ENCODE results near the gene SHB. TPM values are rescaled to one million over a fixed set of nuclear protein-coding genes. Genes with fewer than 3 reads are reported as not detected.

The SHB gene
- total RNA-seq, 1 experiment from 2014 or later: 15.1 TPM

- DNase-seq (ENCODE audit: low spot score): no peak
These were observed 26.2 kb downstream of the SHB start for GRCh38 chr9:38042626-38043357.

GRCh38 chr9:38041564-38042243 lies 27.3 kb downstream of the SHB start:
- no peak for DNase-seq (ENCODE audit: low spot score)

- no peak for DNase-seq (ENCODE audit: low spot score)
These were observed 28.9 kb downstream of the SHB start for GRCh38 chr9:38039907-38040682.

- peak; percentile 66 for DNase-seq (ENCODE audit: low spot score)
These were observed 29.7 kb downstream of the SHB start for GRCh38 chr9:38039090-38039906.

DNA sequence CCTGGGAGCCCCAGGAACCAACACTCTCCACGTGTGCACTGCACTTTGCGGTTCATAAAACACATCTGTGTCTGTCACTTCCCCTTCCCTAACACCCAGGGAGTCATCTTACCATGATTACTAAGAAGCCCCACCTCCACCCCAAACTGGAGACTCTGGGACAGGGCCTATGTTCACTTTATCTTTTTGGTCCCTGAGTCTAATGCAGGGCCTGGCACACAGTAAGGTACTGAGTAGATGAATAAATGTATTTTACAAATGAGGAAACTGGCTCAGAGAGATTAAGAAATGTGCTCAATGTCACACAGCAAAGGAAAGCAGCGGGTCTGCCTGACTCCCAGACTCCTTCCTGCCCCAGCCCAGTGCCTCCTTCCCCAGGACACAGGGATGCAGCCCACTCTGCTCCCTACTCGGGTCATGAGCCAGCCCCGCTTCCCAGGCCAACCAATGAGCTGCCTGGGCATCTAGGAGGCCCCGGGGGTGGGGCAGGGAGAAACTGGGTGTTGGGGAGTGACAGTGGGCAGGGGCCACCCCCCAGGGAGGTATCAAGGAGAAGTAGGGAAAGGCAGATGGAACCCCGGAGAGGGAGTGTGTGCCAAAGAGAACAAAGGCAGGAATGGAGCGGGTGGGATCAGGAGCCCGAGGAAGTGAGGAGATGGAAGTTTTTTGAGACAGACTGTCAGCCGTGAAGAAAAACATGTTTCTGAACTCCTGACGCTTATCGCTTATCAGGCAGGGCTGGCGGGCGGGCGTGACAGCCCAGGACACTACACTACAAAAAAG lies 30.5 kb downstream of the SHB start:
- DNase-seq (ENCODE audit: low spot score): no peak

DNA sequence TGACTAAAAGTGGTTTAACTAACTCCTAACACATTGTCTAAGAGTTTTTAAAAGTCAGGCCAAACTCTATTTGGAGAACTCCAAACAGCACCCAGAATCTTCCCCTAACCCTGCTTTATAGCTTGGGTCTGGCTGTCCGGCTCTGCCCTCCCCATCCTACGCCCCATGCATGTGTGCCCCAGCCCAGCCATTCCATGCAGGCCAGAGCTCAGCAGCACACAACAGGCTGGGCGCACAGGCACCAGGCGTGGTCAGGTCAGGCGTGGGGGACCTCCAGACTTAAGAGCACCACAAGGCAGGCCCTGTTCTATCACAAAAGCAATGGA lies 31.1 kb downstream of the SHB start:
- DNase-seq (ENCODE audit: low spot score): no peak

- DNase-seq (ENCODE audit: low spot score): peak; percentile 42
These were observed 32.5 kb downstream of the SHB start for GRCh38 chr9:38036359-38037084.

GRCh38 chr9:38035873-38036272 lies 33.2 kb downstream of the SHB start:
- peak; percentile 68 for DNase-seq (ENCODE audit: low spot score)

DNA sequence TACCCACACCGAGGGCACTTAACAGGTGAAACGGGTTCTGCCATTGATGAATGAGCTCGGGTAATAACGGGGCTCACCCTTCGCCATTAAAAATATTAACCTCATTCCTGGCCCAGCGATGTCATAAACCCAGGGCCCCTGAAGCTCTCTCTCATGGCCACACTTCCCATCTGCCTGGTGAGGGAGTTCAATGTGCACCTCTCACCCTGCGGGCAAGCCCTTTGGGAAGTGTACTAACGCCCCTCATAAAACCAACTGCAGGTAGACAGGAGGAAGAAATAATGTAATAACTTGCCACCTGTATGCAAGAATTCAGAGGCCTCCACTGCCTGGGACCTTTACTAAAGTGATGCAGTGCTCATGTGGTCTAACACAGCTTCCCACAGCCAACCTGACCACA lies 35.1 kb downstream of the SHB start:
- no peak for DNase-seq (ENCODE audit: low spot score)

DNA sequence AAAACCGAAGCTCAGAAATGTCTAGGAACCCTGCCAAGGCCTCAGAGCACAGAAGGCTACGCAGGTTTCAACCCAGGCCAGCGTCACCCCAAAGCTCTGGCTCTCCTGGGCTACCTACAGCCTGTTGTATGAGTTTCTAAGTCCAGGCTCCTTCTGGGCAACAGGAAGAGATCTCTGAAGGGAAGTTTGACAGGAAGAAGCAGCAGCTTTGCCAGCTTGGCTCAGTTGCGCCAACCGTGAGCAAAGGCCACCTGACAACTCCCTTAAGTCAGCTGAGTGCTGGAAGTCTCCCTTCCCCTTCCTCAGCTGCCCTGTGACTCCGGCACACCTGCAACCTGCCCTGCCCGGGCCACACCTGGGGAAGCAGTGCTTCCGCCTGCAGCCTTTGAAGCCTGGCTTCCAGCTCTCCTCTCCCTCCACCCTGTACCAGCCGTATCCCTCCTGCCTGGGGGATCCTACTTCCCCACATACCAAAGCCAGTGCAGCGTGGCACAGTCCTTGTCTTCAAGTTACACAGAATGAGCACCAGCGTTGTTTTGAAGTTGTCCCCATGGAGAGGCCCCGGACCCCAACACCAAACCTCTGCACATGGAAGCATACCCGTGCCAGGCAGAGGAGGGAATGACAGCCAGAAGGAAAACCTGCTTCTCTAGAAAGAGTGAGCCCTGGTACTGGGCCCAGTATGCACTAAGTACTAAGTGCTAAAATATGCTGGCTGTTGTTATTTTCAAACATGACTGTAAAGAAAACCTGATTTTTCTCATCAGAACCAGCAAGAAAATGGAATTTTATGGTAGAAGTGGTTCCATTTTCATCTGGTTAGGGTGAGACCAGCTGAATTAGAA lies 36.5 kb downstream of the SHB start:
- no peak for DNase-seq (ENCODE audit: low spot score)

- DNase-seq (ENCODE audit: low spot score): no peak
These were observed 37.4 kb downstream of the SHB start for GRCh38 chr9:38031594-38031993.

- DNase-seq (ENCODE audit: low spot score): no peak
These were observed 38.4 kb downstream of the SHB start for GRCh38 chr9:38030658-38031057.

DNA sequence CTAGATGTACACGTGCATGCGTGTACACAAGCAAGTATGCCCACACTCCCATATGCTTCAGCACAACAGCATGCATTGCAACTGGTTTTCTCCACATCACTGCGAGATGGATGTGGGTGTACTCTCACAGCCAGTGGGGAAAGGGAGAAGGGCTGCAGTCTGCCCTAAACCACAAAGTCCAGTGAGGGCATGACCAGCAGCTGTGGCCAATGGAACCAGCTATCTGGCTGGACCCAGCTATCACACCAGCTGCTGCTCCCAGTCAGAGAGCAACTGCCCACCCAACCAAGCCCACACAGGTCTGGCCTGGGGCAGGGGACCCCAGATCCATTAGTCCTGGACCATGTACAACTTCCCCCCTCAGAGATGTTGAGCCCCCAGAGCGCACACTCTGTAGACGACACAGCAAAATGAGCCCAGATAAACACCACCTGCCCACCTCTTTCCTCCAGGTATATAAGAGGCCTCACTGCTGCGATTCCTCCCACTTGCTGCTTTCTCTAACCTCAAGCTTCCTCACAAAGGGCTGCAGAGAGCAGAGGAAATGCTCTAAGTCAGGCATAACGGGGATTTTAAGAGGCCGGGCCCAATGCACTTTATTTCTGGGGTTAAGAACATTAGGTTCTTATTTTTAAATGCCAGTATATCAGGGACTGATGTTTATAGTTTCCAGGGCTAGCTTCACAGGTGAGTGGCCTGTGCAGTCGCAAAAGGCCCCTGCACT lies 39.0 kb downstream of the SHB start:
- DNase-seq (ENCODE audit: low spot score): no peak

DNA sequence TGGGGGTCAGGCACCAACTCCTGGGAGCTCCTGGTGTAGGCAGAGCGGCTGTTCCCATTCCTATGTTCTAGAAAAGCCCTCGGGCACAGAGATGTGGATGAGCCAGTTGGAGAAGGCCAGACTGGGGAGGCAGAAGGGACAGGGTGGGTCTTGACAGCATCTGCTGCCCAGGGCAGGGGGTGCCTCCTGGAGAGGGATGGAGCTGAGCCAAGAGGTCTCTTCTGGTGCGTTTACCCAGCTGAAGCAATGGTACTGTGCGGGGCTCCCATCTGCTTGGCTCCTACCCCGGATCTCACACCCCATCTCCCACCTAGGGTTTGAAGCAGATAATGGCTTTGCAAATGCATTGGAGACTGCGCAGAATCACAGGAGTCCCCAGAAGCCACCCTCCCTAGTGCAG lies 41.3 kb downstream of the SHB start:
- no peak for DNase-seq (ENCODE audit: low spot score)

DNA sequence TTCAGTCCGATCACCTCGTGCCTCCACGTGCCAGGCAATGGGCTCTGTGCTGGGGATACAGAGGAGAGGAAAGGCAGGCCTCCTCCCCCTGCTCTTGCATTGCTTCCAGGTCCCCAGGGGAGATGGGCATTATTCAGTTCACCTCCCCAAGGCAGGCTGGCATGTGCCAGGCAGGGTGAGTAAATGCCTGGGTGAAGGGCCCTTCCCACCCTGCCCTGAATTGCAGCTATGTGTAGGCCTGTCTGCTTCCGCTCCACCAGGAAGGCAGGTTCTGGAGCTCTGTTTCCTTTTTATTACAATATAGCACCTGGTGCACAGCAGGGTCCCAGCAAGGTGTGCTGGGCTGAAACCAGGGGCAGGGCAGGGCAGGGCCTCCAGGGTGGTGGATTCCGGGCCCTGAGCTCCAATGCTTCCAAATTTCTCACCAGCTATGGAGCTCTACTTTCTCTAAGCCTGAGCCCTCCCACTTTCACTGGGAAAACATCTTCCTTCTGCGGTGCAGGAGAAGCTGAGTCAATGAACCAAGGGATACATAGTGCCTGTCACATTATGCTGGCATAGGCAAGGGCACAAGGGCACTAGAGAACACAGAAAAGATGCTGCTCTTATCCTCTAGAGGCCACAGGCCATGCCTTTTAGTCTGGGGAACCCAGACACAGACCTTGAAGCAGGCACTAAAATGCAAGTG lies 42.0 kb downstream of the SHB start:
- DNase-seq (ENCODE audit: low spot score): no peak

- DNase-seq (ENCODE audit: low spot score): peak; percentile 92
These were observed 42.8 kb downstream of the SHB start for GRCh38 chr9:38026021-38026809.

DNA sequence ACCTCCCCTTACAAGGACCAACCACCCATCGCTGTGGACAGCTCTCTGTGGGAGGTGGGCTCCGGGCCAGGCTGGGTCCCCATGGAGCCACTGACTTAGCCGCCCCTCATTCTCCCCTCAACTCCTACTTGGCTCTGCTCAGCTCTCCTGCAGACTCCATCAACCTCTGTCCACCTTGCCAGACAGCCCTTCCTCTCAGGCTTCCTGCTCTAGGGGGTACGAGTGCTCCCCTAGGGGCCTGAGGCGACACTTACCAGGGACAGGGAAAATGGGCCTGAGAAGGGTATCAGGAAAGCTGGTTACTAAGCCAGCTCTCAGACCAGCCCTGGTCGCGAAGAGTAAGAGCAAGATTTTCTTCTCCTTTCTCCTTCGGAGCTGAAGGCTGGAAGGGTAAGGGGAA lies 43.9 kb downstream of the SHB start:
- DNase-seq (ENCODE audit: low spot score): no peak

Data from A172 (cell line).